EH (cell line): ENCODE results near the gene RPL35.
A peak's percentile ranks its signal among the peaks of the same experiment; 100 is the strongest.

Source experiments
- DNase-seq: peaks from one replicate; pipeline ENCODE4 v3.0.0-alpha.2; 2015; ENCODE audit warnings: low read depth

The RPL35 gene

DNA sequence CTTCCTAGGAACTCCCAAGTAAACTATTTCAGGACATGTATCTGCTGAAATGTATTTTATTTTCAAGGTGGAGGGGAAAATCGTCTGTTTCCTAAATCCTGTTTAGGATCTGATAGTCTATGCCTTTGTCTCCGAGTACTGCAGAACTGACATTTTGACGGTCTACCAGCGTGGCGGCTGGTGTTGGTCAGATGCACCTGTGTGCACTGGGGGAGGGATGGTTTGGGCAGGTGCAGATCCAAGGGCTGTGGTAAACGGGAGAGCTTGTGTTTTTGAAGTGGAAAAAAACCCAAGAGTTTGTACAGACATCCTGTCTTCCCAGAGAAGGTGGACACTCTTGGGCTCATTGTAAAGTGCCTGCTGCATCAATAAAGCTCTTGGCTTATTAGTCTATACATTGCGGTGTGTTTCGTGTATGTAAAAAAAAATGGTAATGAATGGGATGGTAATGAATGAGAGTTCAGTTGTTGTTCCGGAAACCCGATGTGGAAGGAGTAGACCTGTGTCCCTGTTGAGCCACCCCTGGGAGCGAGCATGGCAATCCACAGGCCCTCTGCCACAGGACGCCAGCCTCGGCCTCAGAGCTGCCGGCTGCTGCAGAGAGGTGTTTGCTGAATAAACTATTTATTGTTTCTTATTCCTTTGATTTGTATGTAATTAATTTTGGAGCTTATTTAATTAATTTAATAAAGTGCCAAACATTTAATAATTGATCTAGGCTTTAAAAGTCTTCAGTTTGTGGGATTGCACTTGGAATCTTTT, 15.4 kb upstream of the RPL35 start:
- DNase-seq, result no peak

GRCh38 chr9:124875501-124875900, 13.7 kb upstream of the RPL35 start:
- no peak for DNase-seq

- no peak for DNase-seq
Observed at GRCh38 chr9:124873664-124874063, 11.9 kb upstream of the RPL35 start.

DNA sequence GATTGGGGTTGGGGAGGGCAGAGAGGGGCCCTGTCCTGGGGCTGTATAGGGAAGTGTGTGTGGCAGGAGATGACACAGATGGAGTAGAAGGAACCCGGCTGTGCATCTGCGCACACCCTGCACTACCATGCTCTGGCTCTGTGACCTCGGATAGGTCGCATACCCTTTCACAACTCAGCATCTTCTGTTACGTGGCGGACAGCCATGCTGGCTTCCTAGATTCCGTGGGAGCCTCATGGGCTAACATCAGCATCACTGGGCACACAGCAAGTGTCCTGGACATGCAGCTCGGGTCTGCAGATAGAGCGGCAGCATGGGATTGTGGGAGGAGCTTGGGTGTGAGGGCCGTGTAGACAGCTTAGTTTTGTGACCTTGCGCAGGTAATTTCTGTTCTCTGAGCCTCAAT, 9.4 kb upstream of the RPL35 start:
- DNase-seq, result no peak

DNA sequence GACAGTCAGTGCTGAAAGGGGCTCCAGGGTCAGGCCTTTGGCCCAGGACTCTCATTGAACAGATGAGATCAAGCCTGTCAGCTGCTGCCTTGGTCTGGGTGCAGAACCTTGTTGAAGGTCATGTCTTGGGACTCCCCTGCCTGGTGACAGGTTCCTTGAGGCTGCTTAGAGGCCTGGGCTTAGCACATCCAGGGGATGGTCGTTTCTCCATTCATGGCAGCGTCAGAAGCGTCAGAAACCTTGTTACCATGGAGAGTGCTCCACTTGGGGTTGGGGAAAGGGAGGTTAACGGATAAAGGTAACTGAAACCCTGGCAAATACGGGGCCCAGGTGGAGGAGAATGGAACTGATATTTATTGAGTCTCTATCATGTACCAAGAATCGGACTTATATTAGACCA, 9.0 kb upstream of the RPL35 start:
- no peak for DNase-seq

GRCh38 chr9:124869986-124870560, 8.3 kb upstream of the RPL35 start:
- peak; percentile 49 for DNase-seq

DNA sequence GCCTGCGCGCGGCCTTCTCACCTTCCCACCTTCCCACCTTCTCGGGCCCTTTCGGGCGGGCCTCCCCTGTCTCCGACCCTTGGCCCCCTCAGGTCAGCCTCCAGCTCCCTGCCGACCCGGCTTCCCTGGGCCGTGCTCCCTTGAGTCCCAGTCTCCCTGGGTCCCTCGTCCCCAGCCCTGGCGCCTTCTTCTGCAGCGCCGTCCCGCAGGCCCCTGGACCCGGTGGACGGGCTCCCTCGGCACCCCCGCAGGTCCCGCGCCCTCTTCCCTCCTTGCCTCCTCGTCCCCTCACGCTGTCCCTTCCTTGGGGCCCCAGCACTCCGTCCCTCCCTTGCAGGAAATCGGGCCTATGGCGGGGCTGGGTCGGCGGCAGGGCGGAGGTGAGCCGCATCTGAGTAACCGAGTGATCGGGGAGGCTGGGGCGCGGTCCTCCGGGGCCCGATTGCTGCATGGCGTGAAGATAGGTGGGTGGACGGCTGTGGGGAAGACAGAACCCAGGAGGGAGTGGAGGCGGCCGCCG, 7.8 kb upstream of the RPL35 start:
- DNase-seq, result peak; percentile 37

GRCh38 chr9:124868511-124869465, 7.0 kb upstream of the RPL35 start:
- peak; percentile 84 for DNase-seq

GRCh38 chr9:124863371-124863871, 1.7 kb upstream of the RPL35 start:
- DNase-seq, result no peak

DNA sequence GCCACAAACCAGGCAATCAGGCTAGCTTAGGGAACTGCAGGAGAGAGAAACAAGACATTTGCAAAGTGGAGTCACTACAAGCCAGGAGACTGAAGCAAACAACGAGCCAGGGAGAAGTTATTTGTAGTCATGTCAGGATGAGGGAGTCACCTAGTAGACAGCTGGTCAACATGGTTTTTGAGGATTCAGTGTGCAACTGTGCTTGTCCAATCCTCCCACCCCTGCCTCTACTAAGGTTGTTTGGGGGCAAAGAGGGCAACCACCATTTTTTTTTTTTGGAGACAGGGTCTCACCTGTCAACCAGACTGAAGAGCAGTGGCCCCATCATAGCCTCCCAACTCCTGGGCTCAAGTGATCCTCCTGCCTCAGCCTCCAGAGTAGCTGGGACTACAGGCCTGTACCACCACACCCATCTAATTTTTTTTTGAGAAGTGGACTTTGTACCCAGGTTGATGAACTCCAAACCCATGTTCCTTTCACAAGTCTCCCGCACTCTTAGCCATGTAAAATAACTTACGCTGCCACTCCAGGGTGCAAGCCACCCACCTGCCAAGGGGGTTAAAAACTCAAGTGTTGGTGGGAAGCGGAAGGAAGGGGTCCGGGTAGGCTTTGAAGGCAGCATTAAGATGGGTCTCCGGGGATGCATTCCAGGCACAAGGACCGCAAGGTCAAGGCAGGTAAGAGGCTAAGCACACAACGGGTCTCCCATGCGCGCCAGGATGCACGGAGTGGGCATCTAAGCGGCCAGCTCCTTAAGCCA, 995 bp downstream of the RPL35 start:
- no peak for DNase-seq

DNA sequence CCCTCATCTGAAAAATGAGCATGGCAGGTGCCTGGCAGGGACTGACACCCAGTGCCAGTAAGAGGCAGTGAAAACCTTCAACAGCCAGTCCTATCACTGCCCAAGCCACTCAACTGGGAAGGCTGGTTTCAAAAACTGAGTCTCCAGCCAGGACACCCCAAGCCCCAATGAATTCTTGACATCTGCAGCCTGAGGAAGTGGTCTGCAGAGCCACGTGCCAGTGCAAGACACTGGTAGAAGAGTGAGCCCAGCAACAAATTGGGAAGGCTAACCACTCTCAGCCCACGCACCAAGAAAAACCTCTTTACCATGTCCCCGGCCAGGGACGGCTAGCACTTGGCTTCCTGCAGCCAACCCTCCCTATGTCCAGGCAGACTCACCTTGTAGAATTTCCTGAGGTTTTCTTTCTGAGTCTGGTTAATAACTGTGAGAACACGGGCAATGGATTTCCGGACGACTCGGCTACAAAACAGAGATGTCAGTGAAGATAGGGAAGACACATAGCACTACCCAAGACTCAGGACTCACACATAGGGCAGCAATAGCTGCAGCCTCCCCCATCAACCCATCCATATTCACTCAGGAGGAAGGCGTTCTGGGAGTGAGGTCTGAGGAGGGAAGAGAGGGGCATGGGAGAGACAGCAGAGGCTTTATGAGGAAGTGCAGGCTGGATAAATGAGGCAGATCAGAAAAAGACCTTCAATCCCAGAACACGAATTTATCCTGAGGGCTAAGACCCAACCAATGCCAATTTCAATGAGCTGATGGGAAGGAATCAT, 1.8 kb downstream of the RPL35 start:
- no peak for DNase-seq

GRCh38 chr9:124858330-124859046, 3.3 kb downstream of the RPL35 start:
- DNase-seq, result no peak

DNA sequence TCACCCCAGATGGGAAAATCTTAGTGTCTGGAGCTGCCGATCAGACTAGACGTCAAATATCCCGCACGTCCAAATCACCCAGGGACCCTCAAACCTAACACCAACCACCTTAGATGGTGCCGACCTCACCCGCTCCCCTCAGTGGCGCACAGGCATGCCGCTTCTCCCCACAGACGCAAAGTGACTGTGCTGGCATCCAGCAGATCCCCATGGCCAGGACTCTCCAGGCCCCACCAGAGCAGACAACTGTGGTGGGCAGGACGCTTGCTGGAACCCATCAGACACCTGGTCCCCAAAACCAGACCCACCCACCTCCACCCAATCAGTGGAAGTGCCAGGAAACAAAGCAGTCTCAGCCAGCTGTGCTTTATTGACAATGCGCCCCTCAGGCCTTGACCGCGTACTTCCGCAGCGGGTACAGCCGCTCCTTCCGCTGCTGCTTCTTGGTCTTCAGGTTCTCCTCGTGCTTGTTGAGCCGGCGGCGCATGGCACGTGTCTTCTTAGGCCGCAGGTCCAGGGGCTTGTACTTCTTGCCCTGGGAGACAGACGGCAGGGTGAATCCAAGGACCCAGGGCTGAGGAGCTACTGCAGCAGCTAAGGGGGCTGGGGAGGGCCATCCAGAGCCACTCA, 4.1 kb downstream of the RPL35 start:
- DNase-seq, result no peak

DNA sequence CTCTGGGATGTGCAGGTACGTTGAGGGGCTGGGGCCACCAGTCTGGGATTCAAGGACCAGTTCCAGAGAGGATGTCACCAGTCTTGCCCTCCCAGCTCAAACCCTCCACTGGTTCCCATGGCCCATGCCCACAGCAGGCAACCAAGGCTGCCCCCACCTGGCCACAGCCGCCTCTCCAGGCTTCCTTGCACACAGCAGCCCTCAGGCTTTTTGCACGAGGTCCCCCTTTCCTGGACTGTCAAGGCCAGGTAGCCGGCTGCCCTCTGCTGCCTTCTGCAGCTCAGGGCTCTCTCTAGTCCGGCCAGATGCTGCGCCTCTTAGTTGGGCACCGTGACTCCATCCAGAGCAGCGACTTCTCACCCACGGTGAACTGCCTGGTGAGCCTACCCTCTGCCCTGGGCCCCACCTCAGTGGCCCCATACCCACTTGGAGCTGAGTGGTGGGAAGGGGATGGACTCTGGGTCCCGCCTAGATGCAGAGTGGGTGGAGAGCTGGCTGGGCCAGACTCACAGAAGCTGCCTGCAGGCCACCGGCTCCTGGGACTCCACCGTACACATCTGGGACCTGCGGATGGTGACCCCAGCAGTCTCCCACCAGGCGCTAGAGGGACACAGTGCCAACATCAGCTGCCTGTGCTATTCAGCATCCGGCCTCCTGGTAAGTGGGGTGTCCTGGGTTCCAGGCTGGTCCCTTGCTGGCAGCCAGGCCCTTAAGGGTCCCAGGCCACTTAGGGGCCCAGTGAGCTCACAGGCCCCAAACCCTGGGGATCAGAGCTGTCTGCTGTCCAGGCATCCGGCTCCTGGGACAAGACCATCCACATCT, 5.6 kb downstream of the RPL35 start:
- DNase-seq, result peak; percentile 36

DNA sequence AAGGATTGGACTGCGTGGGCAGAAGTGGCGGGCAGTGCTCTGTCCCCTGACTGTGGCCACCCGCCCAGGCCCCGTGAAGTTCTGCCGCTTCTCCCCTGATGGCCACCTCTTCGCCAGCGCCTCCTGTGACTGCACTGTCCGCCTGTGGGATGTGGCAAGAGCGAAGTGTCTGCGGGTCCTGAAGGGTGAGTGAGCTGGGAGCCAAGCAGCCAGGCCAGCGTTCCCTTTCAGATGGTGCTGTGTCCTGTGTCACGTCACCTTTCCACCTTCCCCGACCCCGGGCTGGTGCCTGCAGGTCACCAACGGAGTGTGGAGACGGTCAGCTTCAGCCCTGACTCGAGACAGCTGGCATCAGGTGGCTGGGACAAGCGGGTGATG, 6.2 kb downstream of the RPL35 start:
- DNase-seq, result no peak

DNA sequence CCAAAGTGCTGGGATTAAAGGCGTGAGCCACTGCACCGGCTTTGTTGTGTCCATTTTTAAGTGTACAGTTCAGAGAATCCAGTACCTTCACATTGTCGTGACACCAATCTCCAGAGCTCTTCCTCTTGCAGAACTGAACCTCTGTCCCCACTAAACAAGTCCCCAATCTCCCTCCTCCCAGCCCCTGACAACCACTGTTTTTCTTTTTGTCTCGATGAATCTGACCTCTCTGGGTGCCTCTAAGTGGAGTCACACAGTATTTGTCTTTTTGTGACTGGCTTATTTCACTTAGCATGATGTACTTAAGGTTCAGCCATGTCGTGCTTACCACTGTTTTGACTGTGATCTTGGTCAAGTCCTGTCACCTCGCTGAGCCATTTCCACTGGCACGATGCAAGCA, 6.9 kb downstream of the RPL35 start:
- no peak for DNase-seq

GRCh38 chr9:124854161-124854560, 7.6 kb downstream of the RPL35 start:
- DNase-seq, result no peak

DNA sequence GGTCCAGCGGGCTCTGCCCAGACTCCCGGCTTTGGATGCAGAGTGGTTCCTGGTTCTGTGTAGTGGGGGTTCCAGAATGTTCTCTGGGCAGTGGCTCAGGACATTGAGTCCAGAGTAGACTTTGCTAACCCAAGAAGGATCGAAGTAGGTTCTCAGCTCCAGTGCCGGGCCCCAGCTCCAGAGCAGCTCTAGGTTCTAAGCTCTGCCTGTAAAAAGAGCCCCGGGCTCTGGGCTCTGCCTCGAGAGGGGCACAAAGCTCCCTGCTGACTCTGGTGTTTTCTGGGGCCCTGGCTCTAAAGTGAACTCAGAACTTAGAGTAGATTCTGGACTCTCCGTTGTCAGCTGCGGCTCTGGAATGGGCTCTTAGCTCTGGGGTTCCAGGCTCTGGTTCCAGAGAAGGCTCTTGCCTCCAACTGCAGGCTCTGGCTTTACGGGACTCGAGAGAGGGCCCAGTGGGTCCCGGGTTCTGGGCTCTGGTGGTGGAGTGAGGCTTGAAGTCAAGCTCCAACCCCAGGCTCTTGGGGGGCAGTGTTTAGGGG, 8.1 kb downstream of the RPL35 start:
- DNase-seq, result no peak
